ENCODE data around the gene ADGRG7.

Gene ADGRG7

GRCh38 chr3:100609305-100609704 lies at the start of gene ADGRG7:
Gene ADGRG7, plus strand, starts transcription at chr3:100609601. Its CDS starts 256 bp downstream, at chr3:100609857.
- Histone ChIP-seq H3K9ac (ENCODE audit: low read depth, low read length) (no peak within 1 kb of the TSS), H3K4me1 (ENCODE audit: control insufficient read depth, insufficient read depth, low read length) (no peaks in the 10 kb centered on the region), H3K4me3 (ENCODE audit: low read depth, low read length) (no peak within 1 kb of the TSS)

GRCh38 chr3:100560426-100560825 lies 49.0 kb upstream of the ADGRG7 start:
- Histone ChIP-seq H3K4me1 (ENCODE audit: control insufficient read depth, insufficient read depth, low read length) (peaks cover 16% of the 10 kb centered on the region), H3K27me3 (ENCODE audit: control insufficient read depth, insufficient read depth, low read length) (no peaks in the 10 kb centered on the region), H3K9me3 (ENCODE audit: control insufficient read depth, insufficient read depth, low read length) (no peaks in the 10 kb centered on the region), H3K4me3 (ENCODE audit: low read depth, low read length) (no peak overlapping the region), H3K36me3 (ENCODE audit: control insufficient read depth, insufficient read depth, low read length) (no peaks in the 10 kb centered on the region), H3K9ac (ENCODE audit: low read depth, low read length) (no peak overlapping the region)

More at GRCh38 chr3:100609305-100609704, at the start of gene ADGRG7:
- no peaks in the 10 kb centered on the region for H3K36me3 ChIP-seq (ENCODE audit: control insufficient read depth, insufficient read depth, low read length)
- H3K9me3 ChIP-seq (ENCODE audit: control insufficient read depth, insufficient read depth, low read length), result no peaks in the 10 kb centered on the region
- no peaks in the 10 kb centered on the region for H3K27me3 ChIP-seq (ENCODE audit: control insufficient read depth, insufficient read depth, low read length)

- no peak overlapping the region for H3K4me3 ChIP-seq (ENCODE audit: low read depth, low read length)
- peaks cover 16% of the 10 kb centered on the region for H3K4me1 ChIP-seq (ENCODE audit: control insufficient read depth, insufficient read depth, low read length)
- H3K36me3 ChIP-seq (ENCODE audit: control insufficient read depth, insufficient read depth, low read length), result no peaks in the 10 kb centered on the region
- no peaks in the 10 kb centered on the region for H3K27me3 ChIP-seq (ENCODE audit: control insufficient read depth, insufficient read depth, low read length)
- H3K9me3 ChIP-seq (ENCODE audit: control insufficient read depth, insufficient read depth, low read length), result no peaks in the 10 kb centered on the region
- no peak overlapping the region for H3K9ac ChIP-seq (ENCODE audit: low read depth, low read length)
Measured at GRCh38 chr3:100561459-100562158, 47.8 kb upstream of the ADGRG7 start.

GRCh38 chr3:100562224-100562857 lies 47.1 kb upstream of the ADGRG7 start:
- Histone ChIP-seq H3K36me3 (ENCODE audit: control insufficient read depth, insufficient read depth, low read length) (no peaks in the 10 kb centered on the region), H3K9me3 (ENCODE audit: control insufficient read depth, insufficient read depth, low read length) (no peaks in the 10 kb centered on the region), H3K9ac (ENCODE audit: low read depth, low read length) (no peak overlapping the region), H3K27me3 (ENCODE audit: control insufficient read depth, insufficient read depth, low read length) (no peaks in the 10 kb centered on the region), H3K4me1 (ENCODE audit: control insufficient read depth, insufficient read depth, low read length) (peaks cover 16% of the 10 kb centered on the region), H3K4me3 (ENCODE audit: low read depth, low read length) (no peak overlapping the region)

- H3K36me3 ChIP-seq (ENCODE audit: control insufficient read depth, insufficient read depth, low read length), result no peaks in the 10 kb centered on the region
Measured at GRCh38 chr3:100563228-100563627, 46.2 kb upstream of the ADGRG7 start.

GRCh38 chr3:100563652-100564211 lies 45.7 kb upstream of the ADGRG7 start:
- no peak overlapping the region for H3K9ac ChIP-seq (ENCODE audit: low read depth, low read length)
- H3K36me3 ChIP-seq (ENCODE audit: control insufficient read depth, insufficient read depth, low read length), result no peaks in the 10 kb centered on the region
- no peaks in the 10 kb centered on the region for H3K9me3 ChIP-seq (ENCODE audit: control insufficient read depth, insufficient read depth, low read length)
- H3K4me3 ChIP-seq (ENCODE audit: low read depth, low read length), result no peak overlapping the region
- no peaks in the 10 kb centered on the region for H3K27me3 ChIP-seq (ENCODE audit: control insufficient read depth, insufficient read depth, low read length)
- H3K4me1 ChIP-seq (ENCODE audit: control insufficient read depth, insufficient read depth, low read length), result peaks cover 16% of the 10 kb centered on the region

More at GRCh38 chr3:100563228-100563627, 46.2 kb upstream of the ADGRG7 start:
- Histone ChIP-seq H3K9ac (ENCODE audit: low read depth, low read length) (no peak overlapping the region), H3K9me3 (ENCODE audit: control insufficient read depth, insufficient read depth, low read length) (no peaks in the 10 kb centered on the region), H3K4me1 (ENCODE audit: control insufficient read depth, insufficient read depth, low read length) (peaks cover 16% of the 10 kb centered on the region), H3K27me3 (ENCODE audit: control insufficient read depth, insufficient read depth, low read length) (no peaks in the 10 kb centered on the region), H3K4me3 (ENCODE audit: low read depth, low read length) (no peak overlapping the region)

- Histone ChIP-seq H3K9ac (ENCODE audit: low read depth, low read length) (no peak overlapping the region), H3K36me3 (ENCODE audit: control insufficient read depth, insufficient read depth, low read length) (no peaks in the 10 kb centered on the region), H3K4me3 (ENCODE audit: low read depth, low read length) (no peak overlapping the region), H3K27me3 (ENCODE audit: control insufficient read depth, insufficient read depth, low read length) (no peaks in the 10 kb centered on the region), H3K9me3 (ENCODE audit: control insufficient read depth, insufficient read depth, low read length) (no peaks in the 10 kb centered on the region), H3K4me1 (ENCODE audit: control insufficient read depth, insufficient read depth, low read length) (no peaks in the 10 kb centered on the region)
Measured at GRCh38 chr3:100570811-100571210, 38.6 kb upstream of the ADGRG7 start.

- no peaks in the 10 kb centered on the region for H3K36me3 ChIP-seq (ENCODE audit: control insufficient read depth, insufficient read depth, low read length)
- no peaks in the 10 kb centered on the region for H3K9me3 ChIP-seq (ENCODE audit: control insufficient read depth, insufficient read depth, low read length)
- no peaks in the 10 kb centered on the region for H3K4me1 ChIP-seq (ENCODE audit: control insufficient read depth, insufficient read depth, low read length)
- no peak overlapping the region for H3K9ac ChIP-seq (ENCODE audit: low read depth, low read length)
- no peaks in the 10 kb centered on the region for H3K27me3 ChIP-seq (ENCODE audit: control insufficient read depth, insufficient read depth, low read length)
- H3K4me3 ChIP-seq (ENCODE audit: low read depth, low read length), result no peak overlapping the region
Measured at GRCh38 chr3:100574536-100574935, 34.9 kb upstream of the ADGRG7 start.

- Histone ChIP-seq H3K4me3 (ENCODE audit: low read depth, low read length) (no peak overlapping the region), H3K9me3 (ENCODE audit: control insufficient read depth, insufficient read depth, low read length) (no peaks in the 10 kb centered on the region), H3K36me3 (ENCODE audit: control insufficient read depth, insufficient read depth, low read length) (no peaks in the 10 kb centered on the region), H3K27me3 (ENCODE audit: control insufficient read depth, insufficient read depth, low read length) (no peaks in the 10 kb centered on the region), H3K9ac (ENCODE audit: low read depth, low read length) (no peak overlapping the region), H3K4me1 (ENCODE audit: control insufficient read depth, insufficient read depth, low read length) (no peaks in the 10 kb centered on the region)
Measured at GRCh38 chr3:100575704-100576103, 33.7 kb upstream of the ADGRG7 start.

GRCh38 chr3:100577382-100578008 lies 31.9 kb upstream of the ADGRG7 start:
- Histone ChIP-seq H3K36me3 (ENCODE audit: control insufficient read depth, insufficient read depth, low read length) (no peaks in the 10 kb centered on the region), H3K4me3 (ENCODE audit: low read depth, low read length) (no peak overlapping the region), H3K4me1 (ENCODE audit: control insufficient read depth, insufficient read depth, low read length) (no peaks in the 10 kb centered on the region), H3K27me3 (ENCODE audit: control insufficient read depth, insufficient read depth, low read length) (no peaks in the 10 kb centered on the region), H3K9ac (ENCODE audit: low read depth, low read length) (no peak overlapping the region), H3K9me3 (ENCODE audit: control insufficient read depth, insufficient read depth, low read length) (no peaks in the 10 kb centered on the region)

GRCh38 chr3:100578646-100579045 lies 30.8 kb upstream of the ADGRG7 start:
- H3K9ac ChIP-seq (ENCODE audit: low read depth, low read length), result no peak overlapping the region
- H3K9me3 ChIP-seq (ENCODE audit: control insufficient read depth, insufficient read depth, low read length), result no peaks in the 10 kb centered on the region
- no peaks in the 10 kb centered on the region for H3K36me3 ChIP-seq (ENCODE audit: control insufficient read depth, insufficient read depth, low read length)
- no peaks in the 10 kb centered on the region for H3K27me3 ChIP-seq (ENCODE audit: control insufficient read depth, insufficient read depth, low read length)
- no peaks in the 10 kb centered on the region for H3K4me1 ChIP-seq (ENCODE audit: control insufficient read depth, insufficient read depth, low read length)
- no peak overlapping the region for H3K4me3 ChIP-seq (ENCODE audit: low read depth, low read length)
